ENCODE measurements around the gene MYRIP. TPM values are rescaled to one million over a fixed set of nuclear protein-coding genes. Genes with fewer than 3 reads are reported as not detected.

The MYRIP gene
- polyA plus RNA-seq, 1 experiment, result not detected

DNA sequence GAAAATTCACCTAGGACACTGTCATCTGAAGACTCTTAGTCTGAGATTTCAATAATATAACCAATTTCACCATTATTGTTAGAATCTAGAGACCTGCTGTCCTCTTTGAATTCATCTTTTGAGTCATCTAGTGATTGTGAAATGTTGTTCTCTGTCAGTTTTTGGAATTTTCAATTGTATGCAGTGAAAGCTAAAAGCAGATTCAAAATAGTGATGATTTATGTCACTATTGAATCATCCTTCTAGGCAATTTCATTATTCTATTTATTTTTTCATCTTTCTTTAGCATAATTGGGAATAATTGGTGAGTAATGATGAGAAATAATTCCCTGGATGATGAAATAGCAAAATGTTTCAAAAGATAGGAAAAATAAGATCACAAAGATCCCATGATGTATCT, 398.4 kb downstream of the MYRIP start:
- CTCF ChIA-PET, result no interaction called here
- no peak for DNase-seq (ENCODE audit: low read depth, low spot score)

GRCh38 chr3:40208251-40208650, 398.8 kb downstream of the MYRIP start:
- ChIA-PET CTCF (no interaction called here), POLR2A (no interaction called here)
- no peaks in the 10 kb centered on the region for H3K27me3 ChIP-seq (ENCODE audit: control insufficient read depth, insufficient read depth, low read length)
- TF ChIP-seq CTCF (IDR thresholded peaks at IDR 0.05; ENCODE audit: low read depth, low read length), result no peak
- no peak for DNase-seq (ENCODE audit: low read depth, low spot score)
- H3K27ac ChIP-seq (ENCODE audit: low read depth, low read length), result no peak overlapping the region
- H3K9me3 ChIP-seq (ENCODE audit: control insufficient read depth, insufficient read depth, low read length), result no peaks in the 10 kb centered on the region
- no peak overlapping the region for H3K4me3 ChIP-seq (ENCODE audit: low read depth, low read length)

More for the DNA sequence above, 398.4 kb downstream of the MYRIP start:
- Histone ChIP-seq H3K9me3 (ENCODE audit: control insufficient read depth, insufficient read depth, low read length) (no peaks in the 10 kb centered on the region), H3K4me3 (ENCODE audit: low read depth, low read length) (no peak overlapping the region), H3K27me3 (ENCODE audit: control insufficient read depth, insufficient read depth, low read length) (no peaks in the 10 kb centered on the region), H3K27ac (ENCODE audit: low read depth, low read length) (no peak overlapping the region)
- POLR2A ChIA-PET, result no interaction called here
- TF ChIP-seq CTCF (IDR thresholded peaks at IDR 0.05; ENCODE audit: low read depth, low read length), result no peak

- no peak overlapping the region for H3K4me3 ChIP-seq (ENCODE audit: low read depth, low read length)
- no peak for DNase-seq (ENCODE audit: low read depth, low spot score)
Observed at GRCh38 chr3:40211579-40211978, 402.2 kb downstream of the MYRIP start.

DNA sequence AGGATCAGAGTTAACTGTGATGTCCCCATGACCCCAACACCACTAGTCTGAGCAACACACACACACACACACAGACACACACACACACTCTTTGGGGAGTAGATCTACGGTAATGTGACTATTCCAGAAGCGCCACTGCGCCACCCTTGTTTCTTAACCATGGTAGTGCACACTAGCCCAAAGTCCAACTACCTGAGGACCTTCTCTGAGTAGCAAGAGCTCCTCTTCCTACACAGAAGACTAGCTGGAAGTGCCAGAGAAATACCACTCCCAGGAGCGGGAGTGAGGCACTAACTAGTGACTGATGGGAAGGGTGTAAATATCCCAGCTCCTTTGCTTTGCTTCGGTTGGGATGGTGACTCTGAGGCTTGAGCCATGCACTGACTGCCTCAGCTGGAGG, 404.1 kb downstream of the MYRIP start:
- ChIA-PET POLR2A (no interaction called here), CTCF (interaction anchor here (1.0 to 1.2 kb wide), 2 partner anchors 22 to 102 kb away, joined by 3 to 4 read pairs; no protein-coding TSS in a partner anchor)
- Histone ChIP-seq H3K27me3 (ENCODE audit: control insufficient read depth, insufficient read depth, low read length) (no peaks in the 10 kb centered on the region), H3K4me3 (ENCODE audit: low read depth, low read length) (no peak overlapping the region), H3K9me3 (ENCODE audit: control insufficient read depth, insufficient read depth, low read length) (no peaks in the 10 kb centered on the region), H3K27ac (ENCODE audit: low read depth, low read length) (no peak overlapping the region)
- no peak for DNase-seq (ENCODE audit: low read depth, low spot score)
- no peak for TF ChIP-seq CTCF (IDR thresholded peaks at IDR 0.05; ENCODE audit: low read depth, low read length)

More at GRCh38 chr3:40211579-40211978, 402.2 kb downstream of the MYRIP start:
- TF ChIP-seq CTCF (IDR thresholded peaks at IDR 0.05; ENCODE audit: low read depth, low read length), result no peak
- Histone ChIP-seq H3K27ac (ENCODE audit: low read depth, low read length) (no peak overlapping the region), H3K27me3 (ENCODE audit: control insufficient read depth, insufficient read depth, low read length) (no peaks in the 10 kb centered on the region), H3K9me3 (ENCODE audit: control insufficient read depth, insufficient read depth, low read length) (no peaks in the 10 kb centered on the region)
- POLR2A ChIA-PET, result no interaction called here
- CTCF ChIA-PET, result interaction anchor here (1.0 to 1.5 kb wide), 2 partner anchors 32 to 105 kb away, joined by 3 to 4 read pairs; no protein-coding TSS in a partner anchor

- H3K27me3 ChIP-seq (ENCODE audit: control insufficient read depth, insufficient read depth, low read length), result no peaks in the 10 kb centered on the region
- H3K4me3 ChIP-seq (ENCODE audit: low read depth, low read length), result no peak overlapping the region
- no peak for DNase-seq (ENCODE audit: low read depth, low spot score)
- no peak overlapping the region for H3K27ac ChIP-seq (ENCODE audit: low read depth, low read length)
- no peaks in the 10 kb centered on the region for H3K9me3 ChIP-seq (ENCODE audit: control insufficient read depth, insufficient read depth, low read length)
- POLR2A ChIA-PET, result no interaction called here
- no peak for TF ChIP-seq CTCF (IDR thresholded peaks at IDR 0.05; ENCODE audit: low read depth, low read length)
- CTCF ChIA-PET, result no interaction called here
Observed at GRCh38 chr3:40215015-40215414, 405.6 kb downstream of the MYRIP start.
